ENCODE measurements around the gene MVP. TPM values are rescaled to one million over a fixed set of nuclear protein-coding genes. Genes with fewer than 3 reads are reported as not detected.

Gene MVP
- total RNA-seq, 6 experiments from 2014 or later: 37.4 to 112 (median 77.8) TPM

- TF ChIP-seq CTCF (IDR thresholded peaks at IDR 0.05): no peak
- no peak for TF ChIP-seq POLR2A (IDR thresholded peaks at IDR 0.05)
- Histone ChIP-seq H3K27me3 (no peaks in the 10 kb centered on the region), H3K36me3 (peaks cover 4 to 12% (median 12%) of the 10 kb centered on the region in 4 donors), H3K9me3 (no peaks in the 10 kb centered on the region), H3K4me1 (peaks cover 0 to 31% (median 12%) of the 10 kb centered on the region in 4 donors), H3K4me3 (no peak overlapping the region), H3K27ac (peak overlapping the region in 2 of 3 donors; percentile 99 to 100)
- WGBS (ENCODE audit: insufficient coverage, low coverage, low lambda C conversion rate, missing lambda C conversion rate): 87% methylated on average over 9 of the region's 9 CpGs
- ATAC-seq (no peak), DNase-seq (no peak)
- intact Hi-C loops (cut with DNase I): no loop called here
These were observed 40.0 kb downstream of the MVP start for GRCh38 chr16:29860218-29860617.

GRCh38 chr16:29862383-29862883 lies 42.2 kb downstream of the MVP start:
- H3K4me1 ChIP-seq: peaks cover 0 to 31% (median 12%) of the 10 kb centered on the region in 4 donors
- WGBS (ENCODE audit: insufficient coverage, low coverage, low lambda C conversion rate, missing lambda C conversion rate): 3% methylated on average over 20 of the region's 27 CpGs
- no peaks in the 10 kb centered on the region for H3K9me3 ChIP-seq
- ATAC-seq (peak in 2 of 4 donors; percentile 2), DNase-seq (no peak)
- TF ChIP-seq CTCF (IDR thresholded peaks at IDR 0.05) (peak in 1 of 4 donors; percentile 3), POLR2A (IDR thresholded peaks at IDR 0.05) (no peak)
- intact Hi-C loops (cut with DNase I): no loop called here
- peak overlapping the region; percentile 93 to 99 (median 99) for H3K4me3 ChIP-seq
- peaks cover 4 to 12% (median 12%) of the 10 kb centered on the region in 4 donors for H3K36me3 ChIP-seq
- H3K27me3 ChIP-seq: no peaks in the 10 kb centered on the region
- peak overlapping the region; percentile 96 to 100 (median 99) for H3K27ac ChIP-seq

GRCh38 chr16:29862884-29863668 lies 42.8 kb downstream of the MVP start, which contains the start of gene CDIPT:
CDIPT (minus strand) TSS chr16:29863226; CDS start chr16:29862857, 369 bp downstream.
- peak within 1 kb of the TSS; percentile 96 to 100 (median 99) for H3K27ac ChIP-seq
- TF ChIP-seq CTCF (IDR thresholded peaks at IDR 0.05) (peak; percentile 39 to 75 (median 50)), POLR2A (IDR thresholded peaks at IDR 0.05) (peak; percentile 56)
- H3K36me3 ChIP-seq: peaks cover 4 to 12% (median 12%) of the 10 kb centered on the region in 4 donors
- H3K9me3 ChIP-seq: no peaks in the 10 kb centered on the region
- intact Hi-C loops (cut with DNase I): no loop called here
- H3K4me1 ChIP-seq: peaks cover 0 to 30% (median 12%) of the 10 kb centered on the region in 4 donors
- H3K4me3 ChIP-seq: peak within 1 kb of the TSS; percentile 93 to 99 (median 99)
- no peaks in the 10 kb centered on the region for H3K27me3 ChIP-seq
- peak; percentile 93 to 95 (median 94) for DNase-seq
- 0% methylated on average over 25 of the region's 57 CpGs for WGBS (ENCODE audit: insufficient coverage, low coverage, low lambda C conversion rate, missing lambda C conversion rate)
- ATAC-seq: peak; percentile 92 to 95 (median 93)

- intact Hi-C loops (cut with DNase I): no loop called here
- Histone ChIP-seq H3K4me3 (peak overlapping the region in 1 of 3 donors; percentile 99), H3K4me1 (peaks cover 0 to 25% (median 12%) of the 10 kb centered on the region in 4 donors), H3K27me3 (no peaks in the 10 kb centered on the region), H3K36me3 (peaks cover 4 to 12% (median 10%) of the 10 kb centered on the region in 4 donors), H3K27ac (no peak overlapping the region), H3K9me3 (no peaks in the 10 kb centered on the region)
- DNase-seq (no peak), ATAC-seq (no peak)
- no peak for TF ChIP-seq POLR2A (IDR thresholded peaks at IDR 0.05)
- WGBS (ENCODE audit: insufficient coverage, low coverage, low lambda C conversion rate, missing lambda C conversion rate): 20% methylated on average over 5 of the region's 16 CpGs
These were observed 43.4 kb downstream of the MVP start for GRCh38 chr16:29863669-29863984.

- intact Hi-C loops (cut with DNase I): no loop called here
- ATAC-seq: no peak
- no peak for DNase-seq
- Histone ChIP-seq H3K9me3 (no peaks in the 10 kb centered on the region), H3K36me3 (peaks cover 4 to 12% (median 8%) of the 10 kb centered on the region in 4 donors), H3K27me3 (no peaks in the 10 kb centered on the region), H3K4me1 (peaks cover 0 to 19% (median 10%) of the 10 kb centered on the region in 4 donors), H3K4me3 (no peak overlapping the region), H3K27ac (no peak overlapping the region)
- TF ChIP-seq POLR2A (IDR thresholded peaks at IDR 0.05) (no peak), CTCF (IDR thresholded peaks at IDR 0.05) (no peak)
- 76% methylated on average over 4 of the region's 9 CpGs for WGBS (ENCODE audit: insufficient coverage, low coverage, low lambda C conversion rate, missing lambda C conversion rate)
These were observed 43.9 kb downstream of the MVP start for GRCh38 chr16:29864205-29864604.
